GM18951 (cell line): Measurements from ENCODE around the gene PPP1R1A.

Experiments used
- POLR2A ChIP-seq: IDR thresholded peaks from 4 replicates; pipeline ENCODE4 v1.6.1; 2011; ENCODE audit warnings: mild to moderate bottlenecking; ENCODE audit not compliant: insufficient read length, insufficient read depth; ENCODE audit errors: extremely low read depth
- in situ Hi-C: fragments of 300-500 bp; cut with MboI; formaldehyde crosslinking; loops from one replicate; pipeline ENCODE4 v1.12.0; 2022; ENCODE audit warnings: low sequenced_read_pairs, mixed read lengths, inconsistent platforms; ENCODE audit not compliant: unreplicated experiment

Gene PPP1R1A

DNA sequence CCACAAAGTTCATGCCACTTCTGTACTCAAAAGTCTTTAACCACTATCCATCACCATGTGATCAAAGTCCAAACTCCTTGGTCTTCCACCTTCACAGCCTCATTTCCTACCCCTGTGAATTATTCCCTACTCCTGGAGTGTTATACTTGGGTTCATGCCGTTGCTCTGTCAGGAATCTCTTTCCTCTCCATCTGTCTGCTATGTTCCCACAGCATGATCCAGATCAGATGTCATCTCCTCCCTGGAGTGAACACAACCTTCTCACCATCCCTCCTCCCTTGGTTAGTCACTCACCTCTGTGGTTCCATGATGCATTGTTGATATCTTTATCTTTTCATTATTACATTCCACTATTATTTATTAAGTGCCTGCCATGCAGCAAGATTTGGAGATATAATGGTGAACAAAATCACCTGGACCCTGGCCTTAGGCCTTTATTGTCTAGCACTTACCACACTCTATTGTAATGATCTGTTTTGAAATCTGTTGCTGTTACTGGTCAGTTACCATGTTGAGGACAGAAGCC is 23.8 kb upstream of the PPP1R1A start:
- TF ChIP-seq POLR2A: no peak
- in situ Hi-C loops: no loop called here

GRCh38 chr12:54611715-54612149 is 23.3 kb upstream of the PPP1R1A start:
- in situ Hi-C loops: no loop called here
- TF ChIP-seq POLR2A: no peak

DNA sequence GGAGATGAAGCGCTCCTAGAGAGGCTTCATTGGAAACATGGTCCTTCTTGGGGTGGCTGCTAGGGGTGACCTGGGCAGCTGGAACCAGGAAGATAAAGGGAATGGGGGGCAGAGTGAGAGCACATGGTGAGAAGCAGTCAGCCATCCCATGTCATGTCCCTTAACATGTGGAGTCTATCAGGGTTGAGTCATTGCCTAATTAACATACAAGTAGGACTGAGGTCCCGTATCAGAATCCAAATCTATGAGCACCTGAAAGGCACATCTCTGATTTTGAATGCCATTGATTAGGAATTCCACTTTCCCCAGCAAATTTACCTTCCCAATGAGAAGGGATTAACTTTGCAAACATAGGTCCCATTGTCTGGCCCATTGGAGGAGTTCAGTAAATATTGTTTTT is 20.3 kb upstream of the PPP1R1A start:
- in situ Hi-C loops: no loop called here

DNA sequence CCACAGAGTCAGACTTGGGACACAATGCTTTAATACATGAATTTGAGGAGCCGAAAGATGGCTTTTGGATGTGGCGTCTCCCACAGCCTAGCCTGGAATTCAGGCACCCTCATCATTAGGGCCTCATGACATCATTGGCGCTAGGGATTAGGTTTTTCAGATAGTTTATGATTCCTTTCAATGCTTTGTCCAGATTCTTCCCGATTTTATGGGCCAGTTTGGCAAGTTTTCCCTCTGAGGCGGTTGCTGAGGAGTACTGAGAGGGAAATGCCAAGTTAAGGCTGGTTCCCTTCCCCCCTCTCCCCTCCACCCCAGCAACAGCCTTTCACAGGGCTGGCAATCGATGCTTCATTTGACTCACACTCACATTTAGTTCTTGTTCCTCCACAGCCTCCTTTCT is 19.7 kb upstream of the PPP1R1A start:
- in situ Hi-C loops: no loop called here
- TF ChIP-seq POLR2A: no peak

More for the DNA sequence above, 20.3 kb upstream of the PPP1R1A start:
- no peak for TF ChIP-seq POLR2A

DNA sequence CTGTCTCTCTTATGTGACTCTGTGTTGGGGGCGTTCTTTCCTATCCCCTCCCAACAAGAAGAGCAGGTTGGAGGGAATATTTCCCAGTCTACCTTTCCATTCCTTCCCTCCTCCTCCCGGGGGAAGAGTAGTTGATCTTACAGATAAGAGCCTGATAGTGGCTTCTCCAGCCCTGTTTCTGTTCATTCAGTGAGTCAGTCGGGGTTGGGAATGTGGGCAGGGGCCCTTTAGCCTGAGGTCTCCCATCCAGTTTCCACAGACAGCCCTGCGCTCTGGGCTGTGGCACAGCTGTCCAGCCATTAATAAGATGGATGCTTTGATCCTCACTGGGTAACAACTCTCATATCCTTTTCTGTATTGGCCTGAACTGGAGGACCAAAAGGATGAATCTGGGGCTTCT is 18.1 kb upstream of the PPP1R1A start:
- in situ Hi-C loops: no loop called here
- TF ChIP-seq POLR2A: no peak

GRCh38 chr12:54605138-54605970 is 16.9 kb upstream of the PPP1R1A start:
- TF ChIP-seq POLR2A: no peak
- in situ Hi-C loops: no loop called here

DNA sequence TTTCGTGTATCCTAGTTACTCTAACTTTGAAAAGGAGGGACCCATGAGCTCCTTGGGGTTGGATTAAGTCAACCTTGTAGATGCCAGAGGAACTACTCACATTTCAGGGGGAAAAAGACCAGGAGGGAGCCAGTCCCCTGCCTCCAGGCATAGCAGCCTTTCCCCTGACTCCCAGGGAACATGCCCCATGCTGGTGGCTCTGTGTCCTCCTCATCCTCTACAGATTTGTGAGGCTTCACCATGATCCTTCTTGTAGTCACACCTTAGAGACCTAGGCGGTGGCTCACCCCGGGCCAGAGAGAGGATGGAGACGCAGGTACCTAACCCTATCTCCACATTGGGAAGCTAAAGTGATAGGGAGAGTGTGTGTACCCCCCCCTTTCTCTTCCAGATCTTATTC is 16.0 kb upstream of the PPP1R1A start:
- TF ChIP-seq POLR2A: no peak
- in situ Hi-C loops: no loop called here

DNA sequence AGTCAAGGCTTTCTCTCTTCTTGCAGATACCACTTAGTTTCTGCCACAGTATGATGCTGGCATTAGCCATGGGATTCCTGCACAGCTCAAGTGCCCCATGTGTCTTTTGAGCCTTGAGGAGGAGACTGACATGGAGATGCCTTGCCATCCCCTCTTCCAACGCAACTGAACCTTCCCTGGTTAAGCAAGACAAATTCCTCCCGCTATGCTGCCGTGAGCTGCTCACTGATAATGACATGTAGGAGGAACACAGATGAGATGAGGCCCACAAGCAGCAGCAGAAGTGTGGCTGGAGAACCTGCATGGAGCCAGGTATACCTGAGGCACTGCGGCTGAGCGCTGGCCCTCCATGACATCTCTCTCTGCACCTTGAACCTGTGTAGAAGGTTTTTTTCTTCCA is 15.4 kb upstream of the PPP1R1A start:
- TF ChIP-seq POLR2A: no peak
- in situ Hi-C loops: no loop called here

GRCh38 chr12:54603173-54603814 is 14.8 kb upstream of the PPP1R1A start:
- no peak for TF ChIP-seq POLR2A
- in situ Hi-C loops: no loop called here

GRCh38 chr12:54602661-54603060 is 14.2 kb upstream of the PPP1R1A start:
- in situ Hi-C loops: no loop called here
- TF ChIP-seq POLR2A: no peak

- in situ Hi-C loops: no loop called here
These were observed 13.4 kb upstream of the PPP1R1A start for GRCh38 chr12:54601841-54602240.

GRCh38 chr12:54598970-54599369 is 10.5 kb upstream of the PPP1R1A start:
- no peak for TF ChIP-seq POLR2A
- in situ Hi-C loops: no loop called here

More at GRCh38 chr12:54601841-54602240, 13.4 kb upstream of the PPP1R1A start:
- no peak for TF ChIP-seq POLR2A

DNA sequence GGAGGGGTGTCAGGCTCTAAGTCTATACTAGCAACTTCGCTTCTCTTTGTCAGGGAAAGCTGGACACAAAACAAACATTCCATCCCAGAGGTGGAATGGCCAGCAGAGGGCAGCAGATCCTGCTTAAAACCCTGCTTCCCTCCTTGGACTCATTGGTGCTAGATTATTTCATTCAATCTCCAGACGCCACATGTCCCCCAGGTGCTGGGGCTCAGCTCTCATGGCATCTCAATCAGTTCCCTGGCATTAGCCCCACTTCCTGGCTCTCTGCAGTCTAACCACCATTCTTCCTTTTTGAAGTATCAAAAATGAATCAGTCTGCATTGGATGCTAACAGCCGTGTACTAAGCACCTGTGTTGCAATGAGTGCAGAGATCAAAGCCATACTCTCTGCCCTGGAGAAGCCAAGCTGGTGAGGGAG is 8.1 kb upstream of the PPP1R1A start:
- in situ Hi-C loops: no loop called here
- TF ChIP-seq POLR2A: no peak

- TF ChIP-seq POLR2A: no peak
- in situ Hi-C loops: no loop called here
These were observed 7.0 kb upstream of the PPP1R1A start for GRCh38 chr12:54595471-54595870.
